WERI-Rb-1 (cell line): ENCODE data around the gene TNFRSF9.
A peak's percentile ranks its signal among the peaks of the same experiment; 100 is the strongest.

Experiments
- DNase-seq: peaks from one replicate; pipeline ENCODE4 v3.0.0-alpha.2; 2020
- H3K27ac ChIP-seq: fragments of 250-450 bp; sonication (Bioruptor Pico); 2 replicates; pipeline ENCODE4 v1.5.1; 2020; ENCODE audit warnings: mild to moderate bottlenecking, moderate library complexity
- H3K27me3 ChIP-seq: fragments of 250-450 bp; sonication (Bioruptor Pico); 2 replicates; pipeline ENCODE4 v1.5.1; 2021; ENCODE audit warnings: mild to moderate bottlenecking, low read depth, moderate library complexity; ENCODE audit not compliant: insufficient read depth, severe bottlenecking
- H3K36me3 ChIP-seq: fragments of 250-450 bp; sonication (Bioruptor Pico); 2 replicates; pipeline ENCODE4 v1.5.1; 2020; ENCODE audit warnings: mild to moderate bottlenecking, moderate library complexity
- H3K4me3 ChIP-seq: 2 replicates; pipeline ENCODE4 v1.5.1; 2011; ENCODE audit warnings: low read depth, mild to moderate bottlenecking, control low read depth, low read length
- H3K9me3 ChIP-seq: fragments of 250-450 bp; sonication (Bioruptor Pico); 2 replicates; pipeline ENCODE4 v1.5.1; 2021; ENCODE audit warnings: mild to moderate bottlenecking, moderate library complexity; ENCODE audit not compliant: severe bottlenecking
- CTCF ChIP-seq: IDR thresholded peaks from 2 replicates; pipeline ENCODE4 v1.5.1; 2011; ENCODE audit warnings: low read depth, mild to moderate bottlenecking, control low read depth, inconsistent platforms, low read length

TNFRSF9 gene

GRCh38 chr1:7962636-7963377 lies 22.2 kb upstream of the TNFRSF9 start:
- H3K36me3 ChIP-seq, result peaks cover 47% of the 10 kb centered on the region
- no peak overlapping the region for H3K27ac ChIP-seq
- no peak for TF ChIP-seq CTCF
- no peaks in the 10 kb centered on the region for H3K9me3 ChIP-seq
- DNase-seq, result no peak
- H3K27me3 ChIP-seq, result no peaks in the 10 kb centered on the region
- peak overlapping the region; percentile 97; the same call in 1 of the 2 replicates for H3K4me3 ChIP-seq

GRCh38 chr1:7962014-7962335 lies 21.3 kb upstream of the TNFRSF9 start:
- Histone ChIP-seq H3K27ac (peak overlapping the region; percentile 79), H3K36me3 (peaks cover 41% of the 10 kb centered on the region), H3K9me3 (no peaks in the 10 kb centered on the region), H3K4me3 (peak overlapping the region; percentile 97), H3K27me3 (no peaks in the 10 kb centered on the region)
- DNase-seq, result no peak
- no peak for TF ChIP-seq CTCF

GRCh38 chr1:7961216-7962013 lies 20.8 kb upstream of the TNFRSF9 start, which contains the start of gene PARK7:
Gene PARK7 (plus strand): TSS chr1:7961711. CDS start chr1:7962786, 1,075 bp downstream.
- Histone ChIP-seq H3K36me3 (peaks cover 35% of the 10 kb centered on the region), H3K4me3 (peak within 1 kb of the TSS; percentile 97), H3K9me3 (no peaks in the 10 kb centered on the region), H3K27me3 (no peaks in the 10 kb centered on the region), H3K27ac (peak within 1 kb of the TSS; percentile 88)
- DNase-seq, result peak; percentile 99
- peak; percentile 55 for TF ChIP-seq CTCF

GRCh38 chr1:7960867-7961215 lies 20.2 kb upstream of the TNFRSF9 start:
- peak overlapping the region; percentile 97 for H3K4me3 ChIP-seq
- H3K27ac ChIP-seq, result peak overlapping the region; percentile 88
- peaks cover 29% of the 10 kb centered on the region for H3K36me3 ChIP-seq
- H3K9me3 ChIP-seq, result no peaks in the 10 kb centered on the region
- DNase-seq, result no peak
- no peaks in the 10 kb centered on the region for H3K27me3 ChIP-seq
- TF ChIP-seq CTCF, result no peak

- no peak for DNase-seq
- H3K27me3 ChIP-seq, result no peaks in the 10 kb centered on the region
- peaks cover 23% of the 10 kb centered on the region for H3K36me3 ChIP-seq
- no peak for TF ChIP-seq CTCF
- no peak overlapping the region for H3K27ac ChIP-seq
- H3K4me3 ChIP-seq, result no peak overlapping the region
- no peaks in the 10 kb centered on the region for H3K9me3 ChIP-seq
Measured at GRCh38 chr1:7960165-7960564, 19.5 kb upstream of the TNFRSF9 start.
